Body of pancreas (tissue), 4 donors: ENCODE data around the gene ANKRD39.

Experiments
- POLR2A ChIP-seq, 3 donors: fragments of 450-650 bp; IDR thresholded peaks; one replicate each; pipeline ENCODE4 v1.6.1; 2016; ENCODE audit warnings: antibody characterized with exemption in 3 of 3, mild to moderate bottlenecking in 2 of 3
- TF ChIP-seq, protein P1 (sequence below), 7 experiments: fragments of 450-650 bp in 4 of 7; fragments of 200-600 bp in 3 of 7; sonication (generic) in 3 of 7; IDR thresholded peaks; one replicate each; pipeline ENCODE4 v1.5.1; 2016 to 2019; ENCODE audit warnings: antibody characterized with exemption in 7 of 7

- TF ChIP-seq, protein P1, sequence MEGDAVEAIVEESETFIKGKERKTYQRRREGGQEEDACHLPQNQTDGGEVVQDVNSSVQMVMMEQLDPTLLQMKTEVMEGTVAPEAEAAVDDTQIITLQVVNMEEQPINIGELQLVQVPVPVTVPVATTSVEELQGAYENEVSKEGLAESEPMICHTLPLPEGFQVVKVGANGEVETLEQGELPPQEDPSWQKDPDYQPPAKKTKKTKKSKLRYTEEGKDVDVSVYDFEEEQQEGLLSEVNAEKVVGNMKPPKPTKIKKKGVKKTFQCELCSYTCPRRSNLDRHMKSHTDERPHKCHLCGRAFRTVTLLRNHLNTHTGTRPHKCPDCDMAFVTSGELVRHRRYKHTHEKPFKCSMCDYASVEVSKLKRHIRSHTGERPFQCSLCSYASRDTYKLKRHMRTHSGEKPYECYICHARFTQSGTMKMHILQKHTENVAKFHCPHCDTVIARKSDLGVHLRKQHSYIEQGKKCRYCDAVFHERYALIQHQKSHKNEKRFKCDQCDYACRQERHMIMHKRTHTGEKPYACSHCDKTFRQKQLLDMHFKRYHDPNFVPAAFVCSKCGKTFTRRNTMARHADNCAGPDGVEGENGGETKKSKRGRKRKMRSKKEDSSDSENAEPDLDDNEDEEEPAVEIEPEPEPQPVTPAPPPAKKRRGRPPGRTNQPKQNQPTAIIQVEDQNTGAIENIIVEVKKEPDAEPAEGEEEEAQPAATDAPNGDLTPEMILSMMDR (IDR thresholded peaks at IDR 0.05): no peak
- TF ChIP-seq POLR2A (IDR thresholded peaks at IDR 0.05): no peak
These were observed 47.6 kb downstream of the ANKRD39 start for GRCh38 chr2:96809951-96810782.
